ENCODE results near the gene ENOX2. TPM values are rescaled to one million over a fixed set of nuclear protein-coding genes. Genes with fewer than 3 reads are reported as not detected.

Gene ENOX2
- total RNA-seq, 2 donors from 2014 or later, result 16.3 to 20.5 TPM

GRCh38 chrX:130902446-130902782, 595 bp downstream of the ENOX2 start:
- H3K36me3 Mint-ChIP-seq (ENCODE audit: insufficient read depth in 2 of 2), result no peaks in the 10 kb centered on the region
- H3K9me3 Mint-ChIP-seq, result no peaks in the 10 kb centered on the region
- peaks cover 11% of the 10 kb centered on the region for H3K27me3 Mint-ChIP-seq (ENCODE audit: low read depth)
- ATAC-seq (replicated peaks in 1 of 2), result no peak
- H3K4me3 Mint-ChIP-seq, result no peak overlapping the region
- peak overlapping the region; percentile 84 for H3K27ac Mint-ChIP-seq
- H3K4me1 Mint-ChIP-seq (ENCODE audit: low read depth), result no peaks in the 10 kb centered on the region
- DNase-seq, result no peak

GRCh38 chrX:130896802-130897501, 6.1 kb downstream of the ENOX2 start:
- H3K27ac Mint-ChIP-seq, result no peak overlapping the region
- peaks cover 11% of the 10 kb centered on the region for H3K27me3 Mint-ChIP-seq (ENCODE audit: low read depth)
- DNase-seq (no peak), ATAC-seq (replicated peaks in 1 of 2) (no peak)
- no peak overlapping the region for H3K4me3 Mint-ChIP-seq
- no peaks in the 10 kb centered on the region for H3K4me1 Mint-ChIP-seq (ENCODE audit: low read depth)
- no peaks in the 10 kb centered on the region for H3K36me3 Mint-ChIP-seq (ENCODE audit: insufficient read depth in 2 of 2)
- no peaks in the 10 kb centered on the region for H3K9me3 Mint-ChIP-seq

GRCh38 chrX:130896026-130896425, 7.0 kb downstream of the ENOX2 start:
- peaks cover 11% of the 10 kb centered on the region for H3K27me3 Mint-ChIP-seq (ENCODE audit: low read depth)
- H3K4me3 Mint-ChIP-seq, result no peak overlapping the region
- DNase-seq, result no peak
- no peaks in the 10 kb centered on the region for H3K9me3 Mint-ChIP-seq
- no peaks in the 10 kb centered on the region for H3K36me3 Mint-ChIP-seq (ENCODE audit: insufficient read depth in 2 of 2)
- no peaks in the 10 kb centered on the region for H3K4me1 Mint-ChIP-seq (ENCODE audit: low read depth)
- no peak for ATAC-seq (replicated peaks in 1 of 2)
- no peak overlapping the region for H3K27ac Mint-ChIP-seq

DNA sequence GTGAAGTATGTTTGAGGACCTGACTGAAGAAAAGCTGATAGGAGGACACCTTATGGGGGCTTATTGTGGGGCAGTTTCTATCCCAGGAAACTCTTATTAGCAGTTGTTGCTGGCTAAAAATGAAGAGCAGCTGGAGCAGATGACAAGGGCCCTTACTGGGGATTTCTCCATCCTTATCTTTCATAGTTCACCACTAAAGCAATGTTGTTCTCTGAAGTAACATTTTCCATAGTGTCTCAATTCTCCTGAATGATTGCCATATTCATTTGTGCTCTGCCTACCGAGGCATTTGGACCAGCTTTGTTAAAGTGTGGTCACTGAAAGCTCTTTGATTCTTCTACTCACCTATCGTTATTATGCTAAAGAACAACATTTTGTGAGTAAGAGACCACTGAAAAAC, 7.7 kb downstream of the ENOX2 start:
- H3K36me3 Mint-ChIP-seq (ENCODE audit: insufficient read depth in 2 of 2), result no peaks in the 10 kb centered on the region
- peaks cover 7% of the 10 kb centered on the region for H3K27me3 Mint-ChIP-seq (ENCODE audit: low read depth)
- H3K4me1 Mint-ChIP-seq (ENCODE audit: low read depth), result peaks cover 2% of the 10 kb centered on the region
- no peak for DNase-seq
- no peak overlapping the region for H3K4me3 Mint-ChIP-seq
- no peaks in the 10 kb centered on the region for H3K9me3 Mint-ChIP-seq
- no peak for ATAC-seq (replicated peaks in 1 of 2)
- no peak overlapping the region for H3K27ac Mint-ChIP-seq

- H3K27me3 Mint-ChIP-seq (ENCODE audit: low read depth), result peaks cover 7% of the 10 kb centered on the region
Measured at GRCh38 chrX:130893356-130894085, 9.5 kb downstream of the ENOX2 start.

DNA sequence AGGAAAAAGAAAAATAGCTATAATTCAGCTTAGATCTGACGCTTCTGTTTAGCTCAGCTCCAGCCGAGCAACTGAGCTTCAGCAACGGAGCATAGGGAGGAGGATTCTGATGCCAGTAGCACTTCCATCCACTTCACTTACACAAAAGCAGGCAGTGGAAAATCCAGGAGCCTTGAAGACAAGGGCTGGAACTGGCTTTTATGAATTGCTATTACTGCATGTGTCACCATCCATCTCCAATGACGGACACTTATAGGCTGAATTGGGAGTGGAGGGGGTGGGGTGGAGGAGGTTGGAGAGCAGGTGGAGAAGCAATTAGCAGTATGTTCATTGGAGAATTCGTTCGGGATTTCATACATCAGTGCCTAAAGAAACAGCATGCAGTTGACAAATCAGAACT, 15.6 kb downstream of the ENOX2 start:
- ATAC-seq (replicated peaks in 1 of 2), result no peak
- Mint-ChIP-seq H3K36me3 (ENCODE audit: insufficient read depth in 2 of 2) (no peaks in the 10 kb centered on the region), H3K27me3 (ENCODE audit: low read depth) (peaks cover 9% of the 10 kb centered on the region), H3K9me3 (no peaks in the 10 kb centered on the region), H3K27ac (no peak overlapping the region), H3K4me1 (ENCODE audit: low read depth) (peaks cover 6% of the 10 kb centered on the region), H3K4me3 (no peak overlapping the region)
- DNase-seq, result no peak

More at GRCh38 chrX:130893356-130894085, 9.5 kb downstream of the ENOX2 start:
- no peaks in the 10 kb centered on the region for H3K36me3 Mint-ChIP-seq (ENCODE audit: insufficient read depth in 2 of 2)
- no peak for ATAC-seq (replicated peaks in 1 of 2)
- H3K27ac Mint-ChIP-seq, result no peak overlapping the region
- H3K4me1 Mint-ChIP-seq (ENCODE audit: low read depth), result peaks cover 5% of the 10 kb centered on the region
- no peak for DNase-seq
- no peak overlapping the region for H3K4me3 Mint-ChIP-seq
- no peaks in the 10 kb centered on the region for H3K9me3 Mint-ChIP-seq

DNA sequence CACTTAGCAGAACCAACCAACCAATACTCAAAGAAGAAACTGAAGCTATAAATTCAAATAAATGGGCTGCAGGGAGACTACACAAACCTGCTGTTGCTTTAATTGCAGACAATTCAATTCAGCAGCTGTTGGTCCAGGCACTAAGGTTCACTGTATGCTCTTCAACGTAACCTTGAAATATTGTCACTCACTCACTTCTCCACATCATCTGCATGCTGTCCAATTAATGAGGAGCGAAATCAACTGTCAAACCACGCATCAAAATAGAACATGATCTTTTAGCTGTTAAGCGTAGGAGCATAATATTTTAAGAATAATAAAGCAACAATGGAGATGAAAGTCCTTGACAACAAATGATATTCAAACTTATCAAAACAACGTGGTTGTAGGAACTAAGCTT, 17.0 kb downstream of the ENOX2 start:
- no peaks in the 10 kb centered on the region for H3K36me3 Mint-ChIP-seq (ENCODE audit: insufficient read depth in 2 of 2)
- peak overlapping the region; percentile 18 to 68 for H3K4me3 Mint-ChIP-seq
- no peak for ATAC-seq (replicated peaks in 1 of 2)
- no peak for DNase-seq
- no peak overlapping the region for H3K27ac Mint-ChIP-seq
- no peaks in the 10 kb centered on the region for H3K9me3 Mint-ChIP-seq
- peaks cover 10% of the 10 kb centered on the region for H3K4me1 Mint-ChIP-seq (ENCODE audit: low read depth)
- peaks cover 16% of the 10 kb centered on the region for H3K27me3 Mint-ChIP-seq (ENCODE audit: low read depth)

- H3K27me3 Mint-ChIP-seq (ENCODE audit: low read depth), result peaks cover 16% of the 10 kb centered on the region
- H3K4me3 Mint-ChIP-seq, result peak overlapping the region; percentile 18 to 68
- H3K27ac Mint-ChIP-seq, result no peak overlapping the region
- peaks cover 10% of the 10 kb centered on the region for H3K4me1 Mint-ChIP-seq (ENCODE audit: low read depth)
- ATAC-seq (replicated peaks in 1 of 2) (no peak), DNase-seq (no peak)
- H3K9me3 Mint-ChIP-seq, result no peaks in the 10 kb centered on the region
- no peaks in the 10 kb centered on the region for H3K36me3 Mint-ChIP-seq (ENCODE audit: insufficient read depth in 2 of 2)
Measured at GRCh38 chrX:130885508-130885907, 17.5 kb downstream of the ENOX2 start.

- Mint-ChIP-seq H3K4me3 (no peak overlapping the region), H3K4me1 (ENCODE audit: low read depth) (peaks cover 4% of the 10 kb centered on the region), H3K27ac (peak overlapping the region; percentile 54), H3K36me3 (ENCODE audit: insufficient read depth in 2 of 2) (no peaks in the 10 kb centered on the region), H3K27me3 (ENCODE audit: low read depth) (peaks cover 16% of the 10 kb centered on the region), H3K9me3 (no peaks in the 10 kb centered on the region)
- ATAC-seq (replicated peaks in 1 of 2) (no peak), DNase-seq (no peak)
Measured at GRCh38 chrX:130884627-130885026, 18.4 kb downstream of the ENOX2 start.

GRCh38 chrX:130879869-130880268, 23.1 kb downstream of the ENOX2 start:
- Mint-ChIP-seq H3K27ac (no peak overlapping the region), H3K9me3 (peaks cover 0 to 2% of the 10 kb centered on the region in 2 donors), H3K27me3 (ENCODE audit: low read depth) (peaks cover 16% of the 10 kb centered on the region), H3K4me1 (ENCODE audit: low read depth) (peaks cover 4% of the 10 kb centered on the region), H3K36me3 (ENCODE audit: insufficient read depth in 2 of 2) (peaks cover 2 to 3% of the 10 kb centered on the region in 2 donors), H3K4me3 (no peak overlapping the region)
- ATAC-seq (replicated peaks in 1 of 2), result no peak
- DNase-seq, result no peak

GRCh38 chrX:130878350-130879341, 24.4 kb downstream of the ENOX2 start:
- Mint-ChIP-seq H3K4me1 (ENCODE audit: low read depth) (peaks cover 4% of the 10 kb centered on the region), H3K36me3 (ENCODE audit: insufficient read depth in 2 of 2) (peaks cover 2 to 3% of the 10 kb centered on the region in 2 donors), H3K9me3 (peaks cover 0 to 2% of the 10 kb centered on the region in 2 donors), H3K27me3 (ENCODE audit: low read depth) (peaks cover 26% of the 10 kb centered on the region), H3K4me3 (no peak overlapping the region), H3K27ac (no peak overlapping the region)
- ATAC-seq (replicated peaks in 1 of 2) (no peak), DNase-seq (no peak)

GRCh38 chrX:130877892-130878341, 25.1 kb downstream of the ENOX2 start:
- Mint-ChIP-seq H3K9me3 (peaks cover 0 to 2% of the 10 kb centered on the region in 2 donors), H3K27ac (no peak overlapping the region), H3K4me1 (ENCODE audit: low read depth) (peaks cover 4% of the 10 kb centered on the region), H3K36me3 (ENCODE audit: insufficient read depth in 2 of 2) (peaks cover 3% of the 10 kb centered on the region in 2 donors), H3K4me3 (no peak overlapping the region), H3K27me3 (ENCODE audit: low read depth) (peaks cover 24% of the 10 kb centered on the region)
- ATAC-seq (replicated peaks in 1 of 2) (no peak), DNase-seq (no peak)

DNA sequence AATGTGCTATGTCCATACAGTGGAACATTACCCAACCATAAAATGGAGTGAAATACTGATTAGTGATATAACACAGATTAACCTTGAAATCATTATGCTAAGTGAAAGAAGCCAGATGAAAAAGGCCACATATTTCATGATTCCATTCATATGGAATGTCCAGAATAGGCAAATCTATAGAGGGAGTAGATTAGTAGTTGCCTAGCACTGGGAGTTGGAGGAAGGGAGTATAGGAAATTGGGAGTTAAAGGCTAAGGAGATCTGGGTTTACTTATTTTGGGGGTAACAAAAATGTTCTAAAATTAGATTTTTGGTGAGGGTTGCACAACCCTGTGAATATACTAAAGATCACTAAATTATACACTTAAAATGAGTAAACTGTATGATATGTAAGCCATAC, 26.8 kb downstream of the ENOX2 start:
- Mint-ChIP-seq H3K9me3 (peaks cover 0 to 2% of the 10 kb centered on the region in 2 donors), H3K27ac (no peak overlapping the region), H3K27me3 (ENCODE audit: low read depth) (peaks cover 11% of the 10 kb centered on the region), H3K36me3 (ENCODE audit: insufficient read depth in 2 of 2) (peaks cover 3% of the 10 kb centered on the region in 2 donors), H3K4me3 (no peak overlapping the region), H3K4me1 (ENCODE audit: low read depth) (no peaks in the 10 kb centered on the region)
- ATAC-seq (replicated peaks in 1 of 2) (no peak), DNase-seq (no peak)

Data from activated T-cell treated with anti-CD3 and anti-CD28 coated beads, Interleukin-2, amount 50 U/mL, for 72 hours (primary cell).